K562 (cell line): ENCODE measurements around the gene CEND1. TPM values are rescaled to one million over a fixed set of nuclear protein-coding genes. Genes with fewer than 3 reads are reported as not detected.

Experiments
- ATAC-seq: fragments of 200-7000 bp; cut with Tn5 transposase; 3 replicates; pipeline ENCODE4 v1.9.1; 2020; ENCODE audit warnings: moderate library complexity
- BruUV-seq: library from RNA; stranded (reverse); fragments of 400-500 nt; replicated peaks from 2 replicates; lab custom pipeline; 2021; lab: Mats Ljungman, UMichigan
- CTCF ChIA-PET: fragments of 300-600 bp; formaldehyde crosslinking; extraction: SDS; loops from one replicate; lab custom pipeline; 2021; ENCODE audit warnings: low intra/inter-chr PET ratio; lab: Yijun Ruan, JAX
- POLR2A ChIA-PET: fragments of 300-600, 350-650 bp; sonication (Branson Sonifier 250); formaldehyde crosslinking; extraction: SDS; loops from one replicate; lab custom pipeline; 2021; ENCODE audit warnings: antibody characterized with exemption, inconsistent platforms; lab: Yijun Ruan, JAX
- DNase-seq, 4 experiments: peaks; one replicate each; pipeline versions ENCODE4 v3.0.0 to v3.0.0-alpha.2; 2011 to 2018; ENCODE audit warnings: low spot score in 3 of 4, mixed read lengths in 3 of 4; ENCODE audit errors: extremely low read depth in 1 of 4
- FAIRE-seq: peaks from 2 replicates; lab custom pipeline; 2011; peaks lifted over from hg19 to GRCh38; lab: Jason Lieb, UNC
- H2AFZ ChIP-seq: 2 replicates; pipeline ENCODE4 v1.6.0; 2011; ENCODE audit warnings: low read depth, low read length, control low read depth, inconsistent platforms
- H3K27ac ChIP-seq: fragments of 200-600 bp; 3 replicates; pipeline ENCODE4 v1.8.0; 2011; ENCODE audit warnings: low read depth, mild to moderate bottlenecking, control low read depth, inconsistent platforms, low read length, moderate library complexity, mixed read lengths; ENCODE audit errors: extremely low read depth
- H3K27me3 ChIP-seq, 2 experiments: fragments of 300-600 bp in 1 of 2; 2 replicates in 1 of 2; 3 replicates in 1 of 2; pipeline versions ENCODE4 v1.6.0 to v1.8.0; 2011; ENCODE audit warnings: inconsistent platforms in 2 of 2, low read length in 2 of 2, mild to moderate bottlenecking in 1 of 2, mixed read lengths in 1 of 2, moderate library complexity in 1 of 2; ENCODE audit not compliant: control insufficient read depth in 2 of 2, insufficient read depth in 2 of 2
- H3K36me3 ChIP-seq: fragments of 300-600 bp; 3 replicates; pipeline ENCODE4 v1.8.0; 2011; ENCODE audit warnings: mild to moderate bottlenecking, low read length, inconsistent platforms; ENCODE audit not compliant: control insufficient read depth, insufficient read depth
- H3K4me1 ChIP-seq, 2 experiments: fragments of 200-600 bp in 1 of 2; replicated peaks in 1 of 2; 2 replicates in 1 of 2; 3 replicates in 1 of 2; pipeline versions ENCODE4 v1.5.1 to v1.8.0; 2011; ENCODE audit warnings: inconsistent platforms in 2 of 2, low read length in 2 of 2, mild to moderate bottlenecking in 1 of 2, mixed read lengths in 1 of 2, moderate library complexity in 1 of 2; ENCODE audit not compliant: control insufficient read depth in 2 of 2, insufficient read depth in 2 of 2
- H3K4me2 ChIP-seq: 2 replicates; pipeline ENCODE4 v1.6.1; 2011; ENCODE audit warnings: low read length, control low read depth, inconsistent platforms, mixed read lengths; ENCODE audit not compliant: insufficient read depth
- H3K4me3 ChIP-seq: fragments of 200-600 bp; sonication (generic), shearing (Covaris generic); 2 replicates; pipeline ENCODE4 v1.5.1; 2016; ENCODE audit warnings: control low read depth, inconsistent platforms
- H3K79me2 ChIP-seq: fragments of 200-600 bp; 3 replicates; pipeline ENCODE4 v1.8.0; 2011; ENCODE audit warnings: low read length, inconsistent platforms; ENCODE audit not compliant: control insufficient read depth, insufficient read depth
- H3K9ac ChIP-seq, 2 experiments: 2 replicates each; pipeline versions ENCODE4 v1.6.0 to v1.6.1; 2011; ENCODE audit warnings: low read depth in 2 of 2, low read length in 2 of 2, control low read depth in 1 of 2, inconsistent platforms in 1 of 2, mild to moderate bottlenecking in 1 of 2, mixed read lengths in 1 of 2; ENCODE audit not compliant: insufficient read depth in 1 of 2
- H3K9me1 ChIP-seq: one replicate; pipeline ENCODE4 v1.6.0; 2011; ENCODE audit warnings: inconsistent platforms, mild to moderate bottlenecking, low read length, moderate library complexity; ENCODE audit not compliant: control insufficient read depth, insufficient read depth
- H3K9me3 ChIP-seq: replicated peaks from 2 replicates; pipeline ENCODE4 v1.5.1; 2011; ENCODE audit warnings: low read depth, low read length, inconsistent platforms; ENCODE audit not compliant: control insufficient read depth, insufficient read depth
- H4K20me1 ChIP-seq: replicated peaks from 2 replicates; pipeline ENCODE4 v1.6.1; 2011; ENCODE audit warnings: low read length, inconsistent platforms, mixed read lengths; ENCODE audit not compliant: control insufficient read depth, insufficient read depth
- C11orf30 ChIP-seq: fragments of 450-650 bp; IDR thresholded peaks from 2 replicates; pipeline ENCODE4 v1.6.1; 2016; ENCODE audit warnings: low read depth, mild to moderate bottlenecking
- E2F3 ChIP-seq: fragments of 250-450 bp; sonication (Bioruptor Pico); IDR thresholded peaks from 2 replicates; pipeline ENCODE4 v1.4.0; 2020; ENCODE audit warnings: mild to moderate bottlenecking
- EP300 ChIP-seq: IDR thresholded peaks from 2 replicates; pipeline ENCODE4 v1.6.1; 2012; ENCODE audit warnings: low read length, improper control_type of control experiment
- GATAD2A ChIP-seq: fragments of 450-650 bp; IDR thresholded peaks from 2 replicates; pipeline ENCODE4 v1.6.1; 2017
- HEY1 ChIP-seq: fragments of 250-450 bp; sonication (Bioruptor Pico); IDR thresholded peaks from 2 replicates; pipeline ENCODE4 v1.5.0; 2020; ENCODE audit warnings: mild to moderate bottlenecking, moderate library complexity, borderline replicate concordance
- LARP7 ChIP-seq: fragments of 450-650 bp; IDR thresholded peaks from 2 replicates; pipeline ENCODE4 v1.6.1; 2016
- MCM2 ChIP-seq: fragments of 450-650 bp; IDR thresholded peaks from 2 replicates; pipeline ENCODE4 v1.6.1; 2017; ENCODE audit warnings: low read depth, mild to moderate bottlenecking
- NRF1 ChIP-seq, 2 experiments: fragments of 450-650 bp; IDR thresholded peaks in 1 of 2; conservative IDR thresholded peaks in 1 of 2; 2 replicates each; pipeline ENCODE4 v1.6.1; 2014; ENCODE audit warnings: mild to moderate bottlenecking in 2 of 2
- PHB2 ChIP-seq: fragments of 450-650 bp; IDR thresholded peaks from 2 replicates; pipeline ENCODE4 v1.6.1; 2017; ENCODE audit warnings: low read depth
- SMC3 ChIP-seq: conservative IDR thresholded peaks from 2 replicates; pipeline ENCODE4 v1.6.1; 2011; ENCODE audit warnings: low read depth, low read length, improper control_type of control experiment; ENCODE audit not compliant: insufficient read depth
- TAF9B ChIP-seq: fragments of 450-650 bp; IDR thresholded peaks from 2 replicates; pipeline ENCODE4 v1.6.1; 2018; ENCODE audit warnings: mild to moderate bottlenecking; ENCODE audit not compliant: partially characterized antibody
- TCFL5 ChIP-seq: fragments of 250-450 bp; sonication (Bioruptor Pico); conservative IDR thresholded peaks from 2 replicates; pipeline ENCODE4 v1.6.1; 2021; ENCODE audit warnings: mild to moderate bottlenecking, moderate library complexity, matching md5 sums
- ZBED1 ChIP-seq: IDR thresholded peaks from 2 replicates; pipeline ENCODE4 v1.6.1; 2014
- ZFP30 ChIP-seq: fragments of 250-450 bp; sonication (Bioruptor Pico); IDR thresholded peaks from 2 replicates; pipeline ENCODE4 v1.8.0; 2022; ENCODE audit warnings: moderate library complexity, mild to moderate bottlenecking, inconsistent platforms, borderline replicate concordance
- ZFPM2 ChIP-seq: fragments of 250-450 bp; sonication (Bioruptor Pico); IDR thresholded peaks from 2 replicates; pipeline ENCODE4 v1.5.1; 2022; ENCODE audit warnings: mild to moderate bottlenecking
- ZKSCAN8 ChIP-seq: fragments of 200-800 bp; sonication (Bioruptor generic); IDR thresholded peaks from 2 replicates; pipeline ENCODE4 v1.6.1; 2016; ENCODE audit warnings: missing genetic modification characterization, missing compliant biosample characterization
- ZNF232 ChIP-seq: sonication (generic); formaldehyde crosslinking; IDR thresholded peaks from 2 replicates; pipeline ENCODE4 v1.8.0; 2022; ENCODE audit warnings: mild to moderate bottlenecking, missing genetic modification reagents
- ZNF263 ChIP-seq: sonication (generic); formaldehyde crosslinking; IDR thresholded peaks from 2 replicates; pipeline ENCODE4 v1.8.0; 2022; ENCODE audit warnings: mild to moderate bottlenecking, missing genetic modification reagents, borderline replicate concordance
- ZNF699 ChIP-seq: fragments of 250-450 bp; sonication (Bioruptor Pico); IDR thresholded peaks from 2 replicates; pipeline ENCODE4 v1.8.0; 2021; ENCODE audit warnings: mild to moderate bottlenecking, moderate library complexity; ENCODE audit not compliant: insufficient replicate concordance
- WGBS: fragments of 100-300 bp; shearing (Covaris generic); methylation state at CpG from one replicate; pipeline ENCODE4 v1.1.6; 2016; ENCODE audit warnings: low coverage, mixed read lengths; ENCODE audit not compliant: insufficient coverage; ENCODE audit errors: missing lambda C conversion rate; 5-methylcytosine and 5-hydroxymethylcytosine counted together
- in situ Hi-C: fragments of 300-500 bp; cut with MboI; formaldehyde crosslinking; loops from 4 replicates; pipeline ENCODE4 v1.15.0; 2018; ENCODE audit warnings: inconsistent platforms, mixed read lengths
- intact Hi-C: fragments of 100-400 bp; cut with micrococcal nuclease; formaldehyde crosslinking; loops from 2 replicates; pipeline ENCODE4 v1.14.2; 2022
- polyA plus RNA-seq, 8 experiments: library from polyadenylated mRNA; depleted of rRNA in 4 of 8; stranded (reverse) in 5 of 8; unstranded in 3 of 8; fragments of >200 nt; fragmentation: Nextera tagmentation in 2 of 8; fragmentation: Illumina TruSeq in 1 of 8; extraction: Ambion mirVana in 2 of 8; extraction: Trizol in 1 of 8; gene quantifications; 2 replicates each; pipeline versions ENCODE4 v1.2.1 to v1.2.3, GENCODE V29; 2011 to 2014; ENCODE audit warnings: inconsistent platforms in 1 of 8, missing spikeins in 1 of 8
- total RNA-seq, 7 experiments: library from RNA; depleted of rRNA in 6 of 7; stranded (reverse); fragments of >200 nt in 6 of 7; fragmentation: Illumina TruSeq in 2 of 7; extraction: Trizol in 2 of 7; gene quantifications; 2 replicates each; pipeline versions ENCODE4 v1.2.1 to v1.2.3, GENCODE V29; 2011 to 2021; ENCODE audit warnings: low replicate concordance in 1 of 7
- TF ChIP-seq, protein P1 (sequence below): fragments of 450-650 bp; IDR thresholded peaks from 2 replicates; pipeline ENCODE4 v1.6.1; 2016
- TF ChIP-seq, protein P2 (sequence below): IDR thresholded peaks from 2 replicates; pipeline ENCODE4 v1.6.1; 2011; ENCODE audit not compliant: insufficient read length; ENCODE audit errors: extremely low read depth
- TF ChIP-seq, protein P3 (sequence below): fragments of 250-450 bp; sonication (Bioruptor Pico); IDR thresholded peaks from 2 replicates; pipeline ENCODE4 v1.4.0; 2020

The CEND1 gene
- total and polyA plus RNA-seq, 9 of the 15 experiments (the other 6 are each of a cell fraction or from before 2014, with no cell fraction given): 0.13 to 0.18 (median 0.16) TPM; not detected in 6

DNA sequence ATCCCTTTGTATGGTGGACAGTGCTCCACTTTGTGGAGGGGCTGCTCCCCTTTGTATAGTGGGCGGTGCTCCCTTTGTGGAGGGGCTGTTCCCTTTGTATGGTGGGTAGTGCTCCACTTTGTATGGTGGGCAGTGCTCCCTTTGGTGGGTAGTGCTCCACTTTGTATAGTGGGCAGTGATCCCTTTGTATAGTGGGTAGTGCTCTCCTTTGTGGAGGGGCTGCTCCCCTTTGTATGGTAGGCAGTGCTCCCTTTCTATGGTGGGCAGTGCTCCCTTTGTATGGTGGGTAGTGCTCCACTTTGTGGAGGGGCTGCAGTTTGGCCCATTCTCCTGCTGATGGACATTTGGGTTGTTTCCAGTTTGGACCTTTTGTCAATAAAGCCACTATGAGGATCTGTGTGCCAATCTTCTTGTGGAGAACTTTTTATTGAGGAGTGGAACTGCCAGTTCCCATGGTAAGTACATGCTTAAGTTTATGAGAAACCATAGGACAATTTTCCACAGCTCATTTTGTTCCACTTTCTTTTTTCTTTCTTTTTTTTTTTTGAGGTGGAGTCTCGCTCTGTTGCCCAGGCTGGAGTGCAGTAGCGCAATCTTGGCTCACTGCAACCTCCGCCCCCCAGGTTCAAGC is 47.2 kb downstream of the CEND1 start:
- Histone ChIP-seq H4K20me1 (no peaks in the 10 kb centered on the region), H2AFZ (no peak overlapping the region), H3K4me2 (no peak overlapping the region), H3K4me1 (peaks cover 19 to 43% of the 10 kb centered on the region in 2 experiments; a peak in 4 of 5 replicates), H3K4me3 (no peak overlapping the region), H3K9ac (no peak overlapping the region), H3K9me1 (peaks cover 3% of the 10 kb centered on the region), H3K36me3 (no peaks in the 10 kb centered on the region), H3K27me3 (no peaks in the 10 kb centered on the region), H3K9me3 (no peaks in the 10 kb centered on the region), H3K79me2 (peaks cover 5% of the 10 kb centered on the region), H3K27ac (no peak overlapping the region)
- BruUV-seq: no TSS peak
- in situ Hi-C loops (no loop called here), intact Hi-C loops (no loop called here)
- no peak for TF ChIP-seq ZNF699 (CRISPR knock-in tag)
- no peak for TF ChIP-seq EP300
- TF ChIP-seq, protein P1, sequence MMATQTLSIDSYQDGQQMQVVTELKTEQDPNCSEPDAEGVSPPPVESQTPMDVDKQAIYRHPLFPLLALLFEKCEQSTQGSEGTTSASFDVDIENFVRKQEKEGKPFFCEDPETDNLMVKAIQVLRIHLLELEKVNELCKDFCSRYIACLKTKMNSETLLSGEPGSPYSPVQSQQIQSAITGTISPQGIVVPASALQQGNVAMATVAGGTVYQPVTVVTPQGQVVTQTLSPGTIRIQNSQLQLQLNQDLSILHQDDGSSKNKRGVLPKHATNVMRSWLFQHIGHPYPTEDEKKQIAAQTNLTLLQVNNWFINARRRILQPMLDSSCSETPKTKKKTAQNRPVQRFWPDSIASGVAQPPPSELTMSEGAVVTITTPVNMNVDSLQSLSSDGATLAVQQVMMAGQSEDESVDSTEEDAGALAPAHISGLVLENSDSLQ: peak; percentile 48; the same call in 1 of the 2 replicates
- no peak for TF ChIP-seq TAF9B
- no peak for TF ChIP-seq ZBED1
- no peak for TF ChIP-seq TCFL5 (CRISPR knock-in tag)
- TF ChIP-seq E2F3: no peak
- no peak for TF ChIP-seq PHB2
- TF ChIP-seq ZNF232: no peak
- no peak for TF ChIP-seq ZFPM2 (CRISPR knock-in tag)
- TF ChIP-seq, protein P2, sequence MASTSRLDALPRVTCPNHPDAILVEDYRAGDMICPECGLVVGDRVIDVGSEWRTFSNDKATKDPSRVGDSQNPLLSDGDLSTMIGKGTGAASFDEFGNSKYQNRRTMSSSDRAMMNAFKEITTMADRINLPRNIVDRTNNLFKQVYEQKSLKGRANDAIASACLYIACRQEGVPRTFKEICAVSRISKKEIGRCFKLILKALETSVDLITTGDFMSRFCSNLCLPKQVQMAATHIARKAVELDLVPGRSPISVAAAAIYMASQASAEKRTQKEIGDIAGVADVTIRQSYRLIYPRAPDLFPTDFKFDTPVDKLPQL: no peak
- no peak for TF ChIP-seq ZFP30 (CRISPR knock-in tag)
- TF ChIP-seq MCM2: peak; percentile 86
- TF ChIP-seq ZKSCAN8: no peak
- TF ChIP-seq SMC3: no peak
- TF ChIP-seq HEY1 (CRISPR knock-in tag): no peak
- 0 out of 2 replicates have a peak, but pooled peaks have one; percentile 36 for TF ChIP-seq GATAD2A
- no peak for TF ChIP-seq C11orf30
- TF ChIP-seq ZNF263 (CRISPR knock-in tag): peak; percentile 100
- no peak for TF ChIP-seq LARP7
- TF ChIP-seq, protein P3, sequence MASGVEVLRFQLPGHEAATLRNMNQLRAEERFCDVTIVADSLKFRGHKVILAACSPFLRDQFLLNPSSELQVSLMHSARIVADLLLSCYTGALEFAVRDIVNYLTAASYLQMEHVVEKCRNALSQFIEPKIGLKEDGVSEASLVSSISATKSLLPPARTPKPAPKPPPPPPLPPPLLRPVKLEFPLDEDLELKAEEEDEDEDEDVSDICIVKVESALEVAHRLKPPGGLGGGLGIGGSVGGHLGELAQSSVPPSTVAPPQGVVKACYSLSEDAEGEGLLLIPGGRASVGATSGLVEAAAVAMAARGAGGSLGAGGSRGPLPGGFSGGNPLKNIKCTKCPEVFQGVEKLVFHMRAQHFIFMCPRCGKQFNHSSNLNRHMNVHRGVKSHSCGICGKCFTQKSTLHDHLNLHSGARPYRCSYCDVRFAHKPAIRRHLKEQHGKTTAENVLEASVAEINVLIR: no peak
- TF ChIP-seq NRF1 (conservative IDR thresholded peaks at IDR 0.05 in 1 of 2, IDR thresholded peaks at IDR 0.05 in 1 of 2): no peak
- POLR2A ChIA-PET: interaction anchor here (0.8 kb wide), 1 partner anchor 141 kb away, joined by 3 read pairs; no protein-coding TSS in a partner anchor
- CTCF ChIA-PET: no interaction called here
- FAIRE-seq: no peak
- DNase-seq: no peak
- 56% methylated on average over 1 of the region's 4 CpGs for WGBS
- no peak for ATAC-seq
